ENCODE measurements around the gene FZR1. TPM values are rescaled to one million over a fixed set of nuclear protein-coding genes. Genes with fewer than 3 reads are reported as not detected.
"Not testable (repeated sequence)": the region's sequence is repeated elsewhere in the genome, so short reads cannot be mapped to it uniquely, and the experiment has no call there.

FZR1 gene
- total and polyA plus RNA-seq, 2 donors = 30.5 TPM

DNA sequence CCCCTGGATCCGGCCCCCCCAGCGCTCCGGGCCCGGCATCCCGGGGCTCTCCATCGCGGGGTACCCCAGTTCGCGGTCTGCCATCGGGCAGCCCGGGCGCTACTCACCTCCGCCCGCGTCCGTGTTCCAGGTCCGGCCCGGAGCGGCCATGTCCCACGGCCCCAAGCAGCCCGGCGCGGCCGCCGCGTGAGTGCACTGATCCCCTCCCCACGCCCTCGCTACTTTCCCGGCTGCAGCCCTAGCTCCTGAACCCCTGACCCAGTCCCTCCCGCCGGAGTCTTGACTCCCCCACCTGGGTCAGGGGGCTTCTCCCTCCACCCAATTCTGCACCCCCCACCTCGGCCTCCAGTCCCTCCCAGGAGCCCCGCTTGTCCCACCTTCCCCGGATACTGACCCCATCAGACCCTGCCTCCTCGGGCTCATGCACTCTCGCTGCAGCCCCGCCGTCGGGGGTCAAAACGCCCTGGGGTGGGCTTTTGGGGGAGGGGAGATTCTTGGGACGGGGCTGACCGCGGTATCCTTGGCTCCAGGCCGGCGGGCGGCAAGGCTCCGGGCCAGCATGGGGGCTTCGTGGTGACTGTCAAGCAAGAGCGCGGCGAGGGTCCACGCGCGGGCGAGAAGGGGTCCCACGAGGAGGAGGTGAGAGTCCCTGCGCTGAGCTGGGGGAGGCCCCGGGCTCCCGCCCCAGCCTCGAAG, 67.2 kb downstream of the FZR1 start:
- DNase-seq (ENCODE audit: extremely low spot score) = no peak
- Histone ChIP-seq H3K4me1 (ENCODE audit: insufficient read depth) (peaks cover 3% of the 10 kb centered on the region), H3K4me3 (ENCODE audit: low read depth, low read length) (peak overlapping the region; percentile 94), H3K36me3 (ENCODE audit: insufficient read depth) (no peaks in the 10 kb centered on the region), H3K27ac (ENCODE audit: low read depth) (peak overlapping the region; percentile 45)
- under 1% methylated on average over 60 of the region's 60 CpGs for WGBS

DNA sequence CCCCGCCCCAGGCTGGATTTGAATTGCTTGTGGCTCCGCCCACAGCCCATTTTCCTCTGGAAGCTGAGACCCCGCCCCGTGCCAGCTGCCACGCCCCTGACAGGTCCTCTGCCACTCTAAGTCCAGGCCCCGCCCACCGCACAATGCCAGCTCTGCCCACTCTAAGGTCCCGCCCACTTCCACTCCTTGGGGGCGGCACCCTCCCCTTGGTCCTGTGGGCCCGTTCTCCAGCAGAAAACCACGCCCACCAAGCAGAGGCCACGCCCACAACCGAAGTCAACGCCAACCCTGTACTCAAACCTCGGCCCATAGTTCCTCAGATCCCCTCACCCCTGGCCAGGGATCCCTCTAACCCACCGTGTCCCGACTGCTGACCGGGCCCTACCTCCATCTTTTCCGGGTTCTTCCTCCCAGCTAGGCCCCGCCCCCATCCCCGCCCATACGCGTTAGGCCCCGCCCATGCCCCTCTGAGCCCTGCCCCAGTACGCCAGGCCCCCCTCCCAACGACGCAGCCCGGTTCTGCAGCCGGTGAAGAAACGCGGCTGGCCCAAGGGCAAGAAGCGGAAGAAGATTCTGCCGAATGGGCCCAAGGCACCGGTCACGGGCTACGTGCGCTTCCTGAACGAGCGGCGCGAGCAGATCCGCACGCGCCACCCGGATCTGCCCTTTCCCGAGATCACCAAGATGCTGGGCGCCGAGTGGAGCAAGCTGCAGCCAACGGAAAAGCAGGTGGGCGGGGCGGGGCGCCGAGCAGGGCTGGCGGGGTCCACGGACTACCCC, 67.9 kb downstream of the FZR1 start:
- Histone ChIP-seq H3K27ac (ENCODE audit: low read depth) (no peak overlapping the region), H3K4me1 (ENCODE audit: insufficient read depth) (peaks cover 3% of the 10 kb centered on the region), H3K4me3 (ENCODE audit: low read depth, low read length) (peak overlapping the region; percentile 94), H3K36me3 (ENCODE audit: insufficient read depth) (no peaks in the 10 kb centered on the region)
- DNase-seq (ENCODE audit: extremely low spot score) = no peak
- WGBS = 56% methylated on average over 55 of the region's 55 CpGs

DNA sequence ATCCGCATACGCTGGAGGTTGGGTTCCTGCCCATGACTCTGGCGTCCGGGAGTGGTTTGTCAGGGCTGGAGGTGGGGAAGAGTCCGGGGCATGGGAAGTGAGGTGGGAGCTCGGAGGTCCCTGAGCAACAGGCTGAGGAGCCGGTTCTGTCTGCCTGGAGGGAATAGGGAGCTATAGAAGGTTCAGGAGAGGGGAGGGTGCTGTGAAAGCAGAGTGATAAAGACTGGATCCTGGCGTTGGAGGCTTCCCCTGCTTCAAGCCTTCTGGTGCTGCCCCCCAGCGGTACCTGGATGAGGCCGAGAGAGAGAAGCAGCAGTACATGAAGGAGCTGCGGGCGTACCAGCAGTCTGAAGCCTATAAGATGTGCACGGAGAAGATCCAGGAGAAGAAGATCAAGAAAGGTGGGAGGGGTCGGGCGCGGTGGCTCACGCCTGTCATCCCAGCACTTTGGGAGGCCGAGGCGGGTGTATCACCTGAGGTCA, 69.2 kb downstream of the FZR1 start:
- Histone ChIP-seq H3K27ac (ENCODE audit: low read depth) (no peak overlapping the region), H3K4me1 (ENCODE audit: insufficient read depth) (peaks cover 3% of the 10 kb centered on the region), H3K36me3 (ENCODE audit: insufficient read depth) (no peaks in the 10 kb centered on the region), H3K4me3 (ENCODE audit: low read depth, low read length) (no peak overlapping the region)
- DNase-seq (ENCODE audit: extremely low spot score) = no peak
- 91% methylated on average over 19 of the region's 19 CpGs for WGBS

DNA sequence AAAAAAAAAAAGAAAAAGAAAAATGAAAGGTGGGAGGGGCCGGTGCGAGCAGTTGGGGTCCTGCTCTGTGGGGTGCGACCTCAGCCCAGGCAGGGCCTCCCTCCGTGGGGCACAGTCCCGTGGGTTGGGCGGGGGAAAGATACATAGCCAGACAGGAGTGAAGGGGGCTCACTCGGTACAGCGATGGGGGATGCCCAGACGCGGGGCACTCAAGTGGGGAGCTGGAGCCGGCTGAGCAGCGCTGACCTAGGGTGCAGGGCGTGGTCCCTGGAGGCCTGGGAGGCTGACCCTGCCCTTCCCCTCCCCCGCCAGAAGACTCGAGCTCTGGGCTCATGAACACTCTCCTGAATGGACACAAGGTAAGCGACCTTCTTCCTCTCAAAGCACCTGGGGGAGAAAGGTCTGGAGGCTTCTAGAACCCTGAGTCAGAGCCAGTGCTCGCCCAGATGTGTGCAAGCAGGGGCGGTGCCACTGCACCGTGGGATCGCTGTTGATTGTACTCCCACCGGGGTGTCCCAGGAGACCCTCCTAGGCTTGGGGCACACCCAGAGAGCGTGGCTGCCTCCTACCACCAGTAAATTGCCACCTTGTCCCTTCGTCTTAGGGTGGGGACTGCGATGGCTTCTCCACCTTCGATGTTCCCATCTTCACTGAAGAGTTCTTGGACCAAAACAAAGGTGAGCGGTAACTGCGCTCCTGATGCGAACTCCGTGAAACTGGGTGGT, 70.0 kb downstream of the FZR1 start:
- WGBS = 76% methylated on average over 29 of the region's 29 CpGs
- Histone ChIP-seq H3K4me1 (ENCODE audit: insufficient read depth) (peaks cover 3% of the 10 kb centered on the region), H3K4me3 (ENCODE audit: low read depth, low read length) (peak overlapping the region; percentile 33), H3K36me3 (ENCODE audit: insufficient read depth) (no peaks in the 10 kb centered on the region), H3K27ac (ENCODE audit: low read depth) (no peak overlapping the region)
- no peak for DNase-seq (ENCODE audit: extremely low spot score)

DNA sequence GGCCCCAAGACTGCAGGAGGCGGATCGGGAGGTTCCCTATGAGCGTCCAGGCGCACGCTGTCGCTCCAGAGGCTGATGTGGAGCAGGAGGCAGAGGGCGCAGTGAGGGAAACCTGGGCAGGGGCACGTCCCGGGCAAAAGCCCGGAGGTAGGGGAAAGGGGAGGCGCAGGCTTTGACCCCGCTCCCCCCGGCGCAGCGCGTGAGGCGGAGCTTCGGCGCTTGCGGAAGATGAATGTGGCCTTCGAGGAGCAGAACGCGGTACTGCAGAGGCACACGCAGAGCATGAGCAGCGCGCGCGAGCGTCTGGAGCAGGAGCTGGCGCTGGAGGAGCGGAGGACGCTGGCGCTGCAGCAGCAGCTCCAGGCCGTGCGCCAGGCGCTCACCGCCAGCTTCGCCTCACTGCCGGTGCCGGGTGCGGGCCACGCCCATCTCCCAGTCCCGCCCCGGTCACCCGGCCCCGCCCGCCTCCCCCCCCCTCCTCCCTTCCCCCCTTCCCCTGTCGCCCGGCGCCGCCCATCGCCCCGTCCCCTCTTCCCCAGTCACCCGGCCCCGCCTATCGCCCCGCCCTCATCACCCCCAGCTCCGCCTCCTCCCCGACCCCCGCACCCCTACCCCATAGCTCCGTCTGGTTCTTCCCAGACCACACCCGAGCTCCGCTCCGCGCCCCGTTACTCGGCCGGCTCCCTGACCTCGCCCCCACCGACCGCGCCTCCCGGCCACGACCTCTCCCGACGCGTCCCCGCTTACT, 70.8 kb downstream of the FZR1 start:
- DNase-seq (ENCODE audit: extremely low spot score) = no peak
- H3K36me3 ChIP-seq (ENCODE audit: insufficient read depth) = no peaks in the 10 kb centered on the region
- peaks cover 3% of the 10 kb centered on the region for H3K4me1 ChIP-seq (ENCODE audit: insufficient read depth)
- peak overlapping the region; percentile 33 for H3K27ac ChIP-seq (ENCODE audit: low read depth)
- 21% methylated on average over 72 of the region's 78 CpGs for WGBS
- H3K4me3 ChIP-seq (ENCODE audit: low read depth, low read length) = peak overlapping the region; percentile 33

DNA sequence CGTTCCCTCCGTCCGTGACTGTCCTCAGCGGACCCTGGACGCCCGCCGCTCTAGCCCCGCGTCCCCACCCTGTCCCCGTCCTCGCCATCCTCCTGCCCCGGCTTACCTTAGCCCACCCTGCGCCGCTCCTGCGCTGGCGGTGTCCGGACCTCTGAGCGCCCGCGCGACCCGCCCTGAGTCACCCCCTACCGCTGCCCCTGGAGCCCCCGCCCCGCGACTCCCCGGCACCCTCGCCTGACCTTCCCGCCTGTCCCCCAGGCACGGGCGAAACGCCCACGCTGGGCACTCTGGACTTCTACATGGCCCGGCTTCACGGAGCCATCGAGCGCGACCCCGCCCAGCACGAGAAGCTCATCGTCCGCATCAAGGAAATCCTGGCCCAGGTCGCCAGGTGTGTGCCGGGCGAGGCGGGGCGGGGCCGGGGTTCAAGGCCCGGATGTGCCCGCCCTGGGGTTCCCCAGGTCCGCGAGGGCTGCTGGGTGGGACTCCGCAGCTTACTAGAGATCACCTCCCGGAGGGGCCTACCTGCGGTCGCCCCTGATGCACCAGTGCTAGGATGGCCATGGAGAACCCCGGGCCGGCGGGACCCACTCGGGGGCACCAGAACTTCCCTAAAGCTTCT, 71.7 kb downstream of the FZR1 start:
- H3K27ac ChIP-seq (ENCODE audit: low read depth) = no peak overlapping the region
- WGBS = 79% methylated on average over 60 of the region's 60 CpGs
- peaks cover 3% of the 10 kb centered on the region for H3K4me1 ChIP-seq (ENCODE audit: insufficient read depth)
- H3K4me3 ChIP-seq (ENCODE audit: low read depth, low read length) = no peak overlapping the region
- H3K36me3 ChIP-seq (ENCODE audit: insufficient read depth) = no peaks in the 10 kb centered on the region
- DNase-seq (ENCODE audit: extremely low spot score) = no peak

DNA sequence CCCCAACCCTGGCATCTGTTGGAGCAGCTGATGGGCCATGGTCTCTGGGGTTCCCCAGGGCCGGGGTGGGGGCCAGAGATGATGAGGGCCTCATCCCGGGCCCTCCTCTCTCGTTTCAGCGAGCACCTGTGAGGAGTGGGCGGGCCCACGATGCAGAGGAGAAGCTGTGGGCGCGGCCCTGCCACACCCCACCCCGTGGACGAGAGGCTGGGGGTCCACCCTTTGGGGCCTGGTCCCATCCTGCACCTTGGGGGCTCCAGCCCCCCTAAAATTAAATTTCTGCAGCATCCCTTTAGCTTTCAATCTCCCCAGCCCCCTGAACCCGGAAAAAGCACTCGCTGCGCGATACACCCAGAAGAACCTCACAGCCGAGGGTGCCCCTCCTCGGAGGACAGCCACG, 72.3 kb downstream of the FZR1 start:
- Histone ChIP-seq H3K4me1 (ENCODE audit: insufficient read depth) (peaks cover 3% of the 10 kb centered on the region), H3K36me3 (ENCODE audit: insufficient read depth) (no peaks in the 10 kb centered on the region), H3K4me3 (ENCODE audit: low read depth, low read length) (no peak overlapping the region), H3K27ac (ENCODE audit: low read depth) (no peak overlapping the region)
- DNase-seq (ENCODE audit: extremely low spot score) = no peak
- WGBS = 79% methylated on average over 17 of the region's 17 CpGs

DNA sequence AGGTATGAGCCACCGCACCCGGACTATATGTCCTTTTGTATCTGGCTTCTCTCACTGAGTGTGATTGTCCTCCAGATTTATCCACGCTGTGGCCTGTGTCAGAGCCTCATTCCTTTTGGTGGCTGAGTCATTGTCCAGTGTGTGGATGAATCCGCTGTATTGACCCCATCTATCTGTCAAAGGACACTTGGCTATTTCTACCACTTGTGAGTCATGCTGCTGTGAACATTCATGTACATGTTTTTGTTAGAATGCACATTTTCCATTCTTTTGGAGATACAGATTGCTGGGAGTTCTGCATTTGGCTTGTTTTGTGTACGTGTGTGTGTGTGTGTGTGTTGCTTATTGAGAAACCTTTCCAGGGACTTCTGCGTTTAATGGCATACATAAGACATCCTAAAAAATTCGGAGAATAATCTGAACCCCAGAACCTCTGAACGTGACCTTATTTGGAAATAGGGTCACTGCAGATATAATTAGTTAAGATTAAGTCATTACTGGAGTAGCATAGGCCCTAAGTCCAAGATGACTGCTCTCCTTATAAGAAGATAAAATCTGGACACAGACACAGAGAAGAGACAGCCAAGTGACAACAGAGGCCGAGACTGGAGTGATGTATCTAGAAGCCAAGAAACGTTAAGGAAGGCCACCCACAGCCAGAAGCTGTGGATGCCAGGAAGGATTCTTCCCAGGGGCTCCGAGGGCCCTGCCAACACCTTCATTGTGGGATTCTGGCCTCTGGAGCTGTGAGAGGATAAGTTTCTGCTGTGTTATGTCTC, 74.2 kb downstream of the FZR1 start:
- Histone ChIP-seq H3K36me3 (ENCODE audit: insufficient read depth) (no peaks in the 10 kb centered on the region), H3K4me1 (ENCODE audit: insufficient read depth) (peaks cover 3% of the 10 kb centered on the region), H3K27ac (ENCODE audit: low read depth) (no peak overlapping the region), H3K4me3 (ENCODE audit: low read depth, low read length) (no peak overlapping the region)
- 35% methylated on average over 11 of the region's 11 CpGs for WGBS
- DNase-seq (ENCODE audit: extremely low spot score) = no peak

DNA sequence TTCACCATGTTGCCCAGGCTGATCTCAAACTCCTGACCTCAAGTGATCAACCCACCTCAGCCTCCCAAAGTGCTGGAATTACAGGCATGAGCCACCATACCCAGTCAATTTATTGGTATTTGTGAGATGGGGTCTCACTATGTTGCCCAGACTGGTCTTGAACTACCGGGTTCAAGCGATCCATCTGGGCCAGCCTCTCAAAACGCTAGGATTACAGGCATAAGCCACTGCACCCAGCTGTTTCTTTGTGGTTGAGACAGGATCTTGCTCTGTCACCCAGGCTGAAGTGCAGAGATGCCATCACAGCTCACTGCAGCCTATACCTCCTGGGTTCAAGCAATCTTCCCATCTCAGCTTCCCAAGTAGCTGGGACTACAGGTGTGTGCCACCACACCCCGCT, 75.7 kb downstream of the FZR1 start:
- not testable (repeated sequence) for H3K4me1 ChIP-seq (ENCODE audit: insufficient read depth); DNase-seq (ENCODE audit: extremely low spot score); H3K4me3 ChIP-seq (ENCODE audit: low read depth, low read length); H3K36me3 ChIP-seq (ENCODE audit: insufficient read depth); H3K27ac ChIP-seq (ENCODE audit: low read depth)
- WGBS = 82% methylated on average over 4 of the region's 4 CpGs

DNA sequence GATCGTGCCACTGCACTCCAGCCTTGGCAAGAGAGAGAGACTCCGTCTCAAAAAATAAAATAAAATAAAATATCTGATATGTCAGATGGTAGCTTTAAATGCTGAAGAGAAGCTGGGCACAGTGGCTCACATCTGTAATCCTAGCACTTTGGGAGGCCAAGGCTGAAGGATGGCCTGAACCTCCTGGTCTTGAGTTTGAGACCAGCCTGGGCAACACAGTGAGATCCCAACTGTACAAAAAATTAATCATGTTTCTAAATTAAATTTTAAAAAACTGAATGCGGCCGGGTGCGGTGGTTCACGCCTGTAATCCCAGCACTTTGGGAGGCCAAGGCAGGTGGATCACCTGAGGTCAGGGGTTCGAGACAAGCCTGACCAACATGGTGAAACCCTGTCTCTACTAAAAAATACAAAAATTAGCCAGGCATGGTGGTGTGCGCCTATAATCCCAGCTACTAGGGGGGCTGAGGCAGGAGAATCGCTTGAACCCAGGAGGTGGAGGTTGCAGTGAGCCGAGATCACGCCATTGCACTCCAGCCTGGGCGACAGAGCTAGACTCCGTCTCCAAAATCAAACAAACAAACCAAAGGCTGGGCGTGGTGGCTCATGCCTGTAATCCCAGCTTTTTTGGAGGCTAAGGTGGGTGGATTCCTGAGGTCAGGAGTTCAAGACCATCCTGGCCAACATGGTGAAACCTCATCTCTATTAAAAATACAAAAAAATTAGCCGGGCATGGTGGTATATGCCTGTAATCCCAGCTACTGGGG, 78.1 kb downstream of the FZR1 start:
- H3K4me1 ChIP-seq (ENCODE audit: insufficient read depth); DNase-seq (ENCODE audit: extremely low spot score); H3K4me3 ChIP-seq (ENCODE audit: low read depth, low read length); H3K36me3 ChIP-seq (ENCODE audit: insufficient read depth); H3K27ac ChIP-seq (ENCODE audit: low read depth): not testable (repeated sequence)
- 88% methylated on average over 15 of the region's 15 CpGs for WGBS

DNA sequence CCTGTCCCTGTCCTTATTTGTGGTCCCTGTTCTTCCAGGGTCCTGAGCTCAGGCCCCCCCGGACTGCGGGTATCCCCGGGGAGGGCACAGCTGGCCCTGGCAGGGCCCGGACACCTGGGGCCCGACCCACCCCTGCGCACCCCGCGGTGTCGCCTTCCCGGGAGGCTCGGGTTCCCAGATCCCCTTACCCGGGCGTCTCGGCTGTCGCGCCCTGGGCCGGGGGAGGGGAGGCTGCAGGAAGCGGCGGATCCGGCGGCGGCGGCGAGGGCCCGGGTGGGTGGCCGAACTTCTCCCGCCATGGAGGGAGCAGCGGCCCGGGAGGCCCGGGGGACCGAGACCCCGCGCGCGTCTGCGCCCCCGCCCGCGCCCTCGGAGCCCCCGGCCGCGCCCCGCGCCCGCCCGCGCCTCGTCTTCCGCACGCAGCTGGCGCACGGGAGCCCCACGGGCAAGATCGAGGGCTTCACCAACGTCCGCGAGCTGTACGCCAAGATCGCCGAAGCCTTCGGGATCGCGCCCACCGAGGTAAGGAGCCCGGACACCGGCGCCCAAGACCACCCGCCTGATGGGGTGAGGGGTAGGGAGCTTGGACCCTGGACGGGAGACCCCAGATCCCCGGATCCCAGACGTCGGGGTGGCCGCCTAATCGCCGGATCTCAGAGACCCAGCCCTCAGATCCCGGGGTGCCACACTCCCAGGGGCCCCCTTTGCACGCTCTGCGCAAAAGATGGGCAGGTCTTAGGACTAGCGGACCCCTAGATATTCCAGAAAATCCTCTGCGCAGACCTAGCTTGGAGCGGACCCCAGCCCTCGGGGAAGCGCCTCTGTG, 79.4 kb downstream of the FZR1 start, which contains the start of gene GIPC3:
GIPC3 (plus strand) TSS at position 178 of the 826 bp plus-strand sequence; CDS start at position 298, 120 bp downstream.
- H3K36me3 ChIP-seq (ENCODE audit: insufficient read depth) = no peaks in the 10 kb centered on the region
- no peak within 1 kb of the TSS for H3K27ac ChIP-seq (ENCODE audit: low read depth)
- peak within 1 kb of the TSS; percentile 26 for H3K4me3 ChIP-seq (ENCODE audit: low read depth, low read length)
- H3K4me1 ChIP-seq (ENCODE audit: insufficient read depth) = no peaks in the 10 kb centered on the region
- DNase-seq (ENCODE audit: extremely low spot score) = no peak
- 4% methylated on average over 84 of the region's 84 CpGs for WGBS
